ENCODE data around the gene NFIA.

DNA sequence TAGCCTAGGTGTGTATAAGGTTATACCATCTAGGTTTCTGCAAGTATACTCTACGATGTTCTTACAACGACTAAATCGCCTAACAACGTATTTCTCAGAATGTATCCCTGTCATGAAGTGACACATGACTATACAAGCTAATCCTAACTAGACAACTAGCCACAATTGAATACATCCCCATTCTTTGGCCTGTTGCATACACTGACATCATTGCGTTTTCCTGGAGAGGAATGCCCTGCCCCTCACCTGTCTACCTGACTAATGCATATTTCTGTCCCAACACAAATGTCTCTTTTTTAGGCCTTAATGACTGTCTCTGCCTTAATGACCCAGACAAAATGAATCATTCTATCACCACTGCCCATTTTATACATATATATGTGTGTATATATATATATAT lies 8.5 kb upstream of the NFIA start:
- TF ChIP-seq, protein P1, sequence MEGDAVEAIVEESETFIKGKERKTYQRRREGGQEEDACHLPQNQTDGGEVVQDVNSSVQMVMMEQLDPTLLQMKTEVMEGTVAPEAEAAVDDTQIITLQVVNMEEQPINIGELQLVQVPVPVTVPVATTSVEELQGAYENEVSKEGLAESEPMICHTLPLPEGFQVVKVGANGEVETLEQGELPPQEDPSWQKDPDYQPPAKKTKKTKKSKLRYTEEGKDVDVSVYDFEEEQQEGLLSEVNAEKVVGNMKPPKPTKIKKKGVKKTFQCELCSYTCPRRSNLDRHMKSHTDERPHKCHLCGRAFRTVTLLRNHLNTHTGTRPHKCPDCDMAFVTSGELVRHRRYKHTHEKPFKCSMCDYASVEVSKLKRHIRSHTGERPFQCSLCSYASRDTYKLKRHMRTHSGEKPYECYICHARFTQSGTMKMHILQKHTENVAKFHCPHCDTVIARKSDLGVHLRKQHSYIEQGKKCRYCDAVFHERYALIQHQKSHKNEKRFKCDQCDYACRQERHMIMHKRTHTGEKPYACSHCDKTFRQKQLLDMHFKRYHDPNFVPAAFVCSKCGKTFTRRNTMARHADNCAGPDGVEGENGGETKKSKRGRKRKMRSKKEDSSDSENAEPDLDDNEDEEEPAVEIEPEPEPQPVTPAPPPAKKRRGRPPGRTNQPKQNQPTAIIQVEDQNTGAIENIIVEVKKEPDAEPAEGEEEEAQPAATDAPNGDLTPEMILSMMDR (IDR thresholded peaks at IDR 0.05) = no peak
- TF ChIP-seq POLR2A (IDR thresholded peaks at IDR 0.05) (no peak), POLR2AphosphoS5 (IDR thresholded peaks at IDR 0.05) (no peak)
